HG03045 (cell line): ENCODE results near the gene FAU.
"Not testable (repeated sequence)": the region's sequence is repeated elsewhere in the genome, so short reads cannot be mapped to it uniquely, and the experiment has no call there.

Source experiments
- ATAC-seq: cut with Tn5 transposase; IDR thresholded peaks from one replicate; pipeline ENCODE4 v1.9.1; 2021; ENCODE audit warnings: mild to moderate bottlenecking, moderate library complexity; ENCODE audit not compliant: unreplicated experiment

The FAU gene

GRCh38 chr11:65124480-65125196 is 2.7 kb upstream of the FAU start:
- no peak for ATAC-seq

DNA sequence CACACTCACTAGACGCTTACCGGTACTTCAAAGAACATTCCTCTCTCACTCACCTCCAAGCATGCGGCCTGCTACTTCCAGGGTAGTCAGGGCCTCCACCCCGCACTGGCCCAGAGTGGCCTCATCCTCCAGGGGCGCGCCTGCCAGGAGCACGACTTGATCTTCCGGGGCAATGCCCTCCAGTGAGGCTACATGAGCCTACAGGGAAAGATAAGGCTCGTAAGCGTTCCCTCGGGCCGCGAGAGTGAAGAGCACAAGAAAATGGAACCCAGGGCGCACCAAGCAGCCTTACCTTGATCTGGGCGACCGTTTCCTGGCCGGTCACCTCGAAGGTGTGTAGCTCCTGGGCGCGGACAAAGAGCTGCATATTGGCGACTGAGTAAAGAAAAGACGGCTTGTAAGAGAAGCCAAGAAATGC is 478 bp downstream of the FAU start:
- no peak for ATAC-seq

- no peak for ATAC-seq
Observed at GRCh38 chr11:65120831-65121230, 1.1 kb downstream of the FAU start.

GRCh38 chr11:65119670-65119995 is 2.3 kb downstream of the FAU start:
- no peak for ATAC-seq

DNA sequence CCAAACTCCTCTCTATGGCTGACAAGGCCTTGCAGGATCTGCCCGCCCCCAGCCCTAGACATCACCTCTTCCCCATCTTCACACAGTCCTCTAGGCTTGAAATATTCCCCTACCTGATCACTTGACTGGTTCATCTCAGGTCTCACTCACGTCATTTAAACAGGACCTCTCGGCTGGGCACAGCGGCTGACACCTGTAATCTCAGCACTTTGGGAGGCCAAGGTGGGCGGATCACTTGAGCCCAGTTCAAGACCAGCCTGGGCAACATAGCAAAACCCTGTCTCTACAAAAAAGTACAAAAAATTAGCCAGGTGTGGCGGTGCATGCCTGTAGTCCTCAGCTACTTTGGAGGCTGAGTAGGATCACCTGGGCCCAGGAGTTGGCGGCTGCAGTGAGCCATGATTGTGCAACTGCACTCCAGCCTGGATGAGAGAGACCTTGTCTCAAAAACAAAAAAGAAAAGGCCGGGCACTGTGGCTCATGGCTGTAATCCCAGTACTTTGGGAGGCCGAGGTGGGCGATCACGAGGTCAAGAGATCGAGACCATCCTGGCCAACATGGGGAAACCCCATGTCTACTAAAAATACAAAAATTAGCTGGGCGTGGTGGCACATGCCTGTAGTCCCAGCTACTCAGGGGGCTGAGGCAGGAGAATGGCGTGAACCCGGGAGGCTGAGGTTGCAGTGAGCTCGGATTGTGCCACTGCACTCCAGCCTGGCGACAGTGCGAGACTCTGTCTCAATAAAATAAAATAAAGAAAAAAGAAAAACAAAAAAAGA is 2.9 kb downstream of the FAU start:
- ATAC-seq = not testable (repeated sequence)

GRCh38 chr11:65118097-65118837 is 3.7 kb downstream of the FAU start:
- no peak for ATAC-seq

GRCh38 chr11:65117206-65118096 is 4.5 kb downstream of the FAU start, which contains the start of gene ZNHIT2:
TSS of gene ZNHIT2 (minus strand) at chr11:65117701. CDS start at chr11:65117653, 48 bp downstream.
- ATAC-seq = peak; percentile 50

DNA sequence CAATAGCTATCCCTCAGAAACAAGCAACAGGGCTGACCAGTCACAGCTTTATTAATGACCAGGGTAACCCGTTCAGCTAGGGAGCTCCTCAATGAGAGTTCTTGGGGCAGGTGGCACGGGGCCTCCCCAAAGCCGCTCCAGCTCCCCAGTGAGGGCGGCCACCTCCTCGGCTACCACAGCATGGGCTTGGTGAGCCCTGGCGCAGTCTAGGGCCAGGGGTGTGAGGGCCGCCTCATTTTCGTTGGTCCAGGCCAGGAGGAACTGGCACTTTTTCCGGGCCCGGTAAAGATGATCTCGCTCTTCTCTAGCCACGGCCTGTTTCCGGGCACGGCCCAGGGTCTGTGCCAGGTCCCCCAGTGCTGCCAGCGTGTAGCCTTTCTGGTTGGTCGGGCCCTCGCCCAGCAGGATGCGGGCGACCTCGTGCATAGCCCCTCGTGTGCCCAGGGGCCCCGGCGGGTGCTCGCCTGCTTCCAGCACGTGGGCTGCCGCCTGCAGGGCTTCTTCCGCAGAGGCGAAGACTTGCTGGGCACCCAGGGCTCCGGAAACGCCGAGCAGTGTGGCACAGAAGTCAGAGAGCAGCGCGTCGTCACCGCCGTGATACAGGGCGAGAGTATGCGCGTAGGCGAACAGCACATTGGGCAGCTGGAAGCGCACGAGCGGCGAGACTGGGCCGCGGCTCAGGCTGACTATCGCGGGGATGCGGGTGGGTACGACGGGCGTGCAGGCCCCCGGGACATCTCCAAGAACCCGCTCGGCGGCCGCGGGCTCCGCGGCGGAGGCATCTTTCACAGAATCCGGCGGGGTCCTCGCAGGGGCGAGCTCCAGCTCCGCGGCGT is 5.3 kb downstream of the FAU start:
- ATAC-seq = no peak

DNA sequence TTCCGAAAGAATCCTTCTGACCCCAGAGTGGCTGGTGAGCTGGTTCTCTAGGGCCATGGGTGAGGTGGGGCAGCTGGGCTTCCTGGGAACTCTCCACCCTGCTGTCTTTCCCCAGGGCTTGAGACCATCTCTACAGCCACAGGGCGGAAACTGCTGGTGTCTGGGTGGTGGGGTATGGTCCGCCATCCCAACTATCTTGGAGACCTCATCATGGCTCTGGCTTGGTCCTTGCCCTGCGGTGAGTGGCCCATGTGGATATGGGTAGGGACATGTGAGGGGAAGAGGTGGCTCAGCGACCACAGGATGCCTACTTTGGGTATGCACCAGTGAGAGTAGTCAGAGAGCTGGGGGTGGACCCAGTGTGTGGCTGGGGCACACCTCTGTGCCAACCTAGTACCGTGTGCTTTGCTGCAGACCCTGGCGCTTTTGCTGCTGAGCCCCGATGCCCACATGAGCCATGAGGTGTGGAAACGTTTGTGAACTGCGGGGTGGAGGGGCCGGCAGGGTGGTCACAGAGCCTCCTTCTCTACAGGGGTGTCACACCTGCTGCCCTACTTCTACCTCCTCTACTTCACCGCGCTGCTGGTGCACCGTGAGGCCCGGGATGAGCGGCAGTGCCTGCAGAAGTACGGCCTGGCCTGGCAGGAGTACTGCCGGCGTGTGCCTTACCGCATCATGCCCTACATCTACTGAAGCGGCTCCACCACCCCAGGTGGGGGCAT is 6.4 kb downstream of the FAU start:
- ATAC-seq = no peak

GRCh38 chr11:65114538-65115171 is 7.3 kb downstream of the FAU start:
- ATAC-seq = no peak

- ATAC-seq = no peak
Observed at GRCh38 chr11:65113839-65114238, 8.1 kb downstream of the FAU start.

GRCh38 chr11:65113361-65113756 is 8.6 kb downstream of the FAU start:
- no peak for ATAC-seq

DNA sequence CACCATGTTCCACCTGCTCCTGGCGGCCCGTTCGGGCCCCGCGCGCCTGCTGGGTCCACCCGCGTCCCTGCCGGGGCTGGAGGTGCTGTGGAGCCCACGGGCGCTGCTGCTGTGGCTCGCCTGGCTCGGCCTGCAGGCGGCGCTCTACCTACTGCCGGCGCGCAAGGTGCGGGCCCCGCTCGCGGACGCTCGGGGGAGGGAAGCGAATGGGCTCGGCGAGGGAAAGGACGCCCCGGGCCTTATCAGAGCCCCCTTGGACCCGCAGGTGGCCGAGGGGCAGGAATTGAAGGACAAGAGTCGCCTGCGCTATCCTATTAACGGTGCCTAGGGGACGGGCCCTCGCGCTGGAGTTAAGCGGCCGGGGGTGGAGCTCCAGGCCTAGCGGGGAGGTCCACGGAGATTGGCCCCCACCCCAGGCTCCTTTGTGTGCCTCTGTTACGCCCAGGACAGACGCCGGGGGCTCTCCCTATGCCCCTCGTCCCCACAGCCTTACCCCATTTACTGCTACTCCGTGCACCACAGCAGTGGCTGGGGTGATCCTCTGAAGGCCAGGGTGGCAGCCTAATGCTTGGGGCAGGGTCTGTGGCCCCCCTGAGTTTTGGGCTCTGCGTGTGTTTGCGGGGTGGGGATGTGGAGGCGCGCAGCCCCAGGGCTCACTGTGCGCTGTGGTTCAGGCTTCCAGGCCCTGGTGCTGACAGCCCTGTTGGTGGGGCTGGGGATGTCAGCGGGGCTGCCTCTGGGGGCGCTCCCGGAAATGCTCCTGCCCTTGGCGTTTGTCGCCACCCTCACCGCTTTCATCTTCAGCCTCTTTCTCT is 9.2 kb downstream of the FAU start:
- peak; percentile 29 for ATAC-seq

DNA sequence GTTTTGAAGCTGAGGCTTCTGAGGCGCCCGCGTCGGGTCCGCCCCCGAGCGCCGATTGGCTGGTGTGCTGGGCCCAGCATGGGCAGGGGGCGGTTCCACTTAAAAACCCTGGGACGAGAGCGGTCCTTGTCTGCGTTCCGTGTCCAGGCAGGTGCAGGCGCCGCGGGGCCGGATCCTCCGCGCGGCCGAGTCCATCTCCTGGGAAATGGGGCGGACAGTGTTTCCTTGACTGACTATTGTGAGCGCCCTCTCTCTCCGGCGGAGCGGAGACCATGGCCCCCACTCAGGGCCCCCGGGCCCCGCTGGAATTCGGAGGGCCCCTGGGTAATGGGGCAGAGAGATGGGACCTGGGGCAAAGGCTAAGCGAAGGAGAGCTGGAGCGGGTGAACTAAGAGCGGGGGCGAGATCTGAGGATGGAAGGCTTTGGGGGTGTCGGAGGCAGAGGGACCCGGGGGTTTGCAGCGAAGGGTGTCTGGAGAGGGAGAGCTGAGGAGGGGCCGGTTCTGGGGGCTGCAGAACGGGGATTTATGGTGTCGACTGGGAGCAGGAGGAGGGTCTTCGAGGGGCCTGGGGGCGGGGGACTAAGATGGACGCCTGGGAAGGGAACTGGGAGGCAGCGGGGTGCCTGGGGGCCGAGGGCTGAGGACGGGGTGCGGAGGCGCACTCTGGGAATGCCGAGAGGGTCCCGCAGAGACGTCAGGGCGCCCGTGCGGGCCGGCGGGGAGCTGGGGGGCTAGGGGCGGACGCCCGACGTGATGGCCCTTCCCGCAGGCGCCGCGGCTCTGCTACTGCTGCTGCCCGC is 10.0 kb downstream of the FAU start, which contains the start of gene TM7SF2:
Gene TM7SF2, plus strand, starts transcription at position 129 of the 802 bp plus-strand sequence. Its CDS starts 144 bp downstream, at position 273.
- peak; percentile 56 for ATAC-seq

DNA sequence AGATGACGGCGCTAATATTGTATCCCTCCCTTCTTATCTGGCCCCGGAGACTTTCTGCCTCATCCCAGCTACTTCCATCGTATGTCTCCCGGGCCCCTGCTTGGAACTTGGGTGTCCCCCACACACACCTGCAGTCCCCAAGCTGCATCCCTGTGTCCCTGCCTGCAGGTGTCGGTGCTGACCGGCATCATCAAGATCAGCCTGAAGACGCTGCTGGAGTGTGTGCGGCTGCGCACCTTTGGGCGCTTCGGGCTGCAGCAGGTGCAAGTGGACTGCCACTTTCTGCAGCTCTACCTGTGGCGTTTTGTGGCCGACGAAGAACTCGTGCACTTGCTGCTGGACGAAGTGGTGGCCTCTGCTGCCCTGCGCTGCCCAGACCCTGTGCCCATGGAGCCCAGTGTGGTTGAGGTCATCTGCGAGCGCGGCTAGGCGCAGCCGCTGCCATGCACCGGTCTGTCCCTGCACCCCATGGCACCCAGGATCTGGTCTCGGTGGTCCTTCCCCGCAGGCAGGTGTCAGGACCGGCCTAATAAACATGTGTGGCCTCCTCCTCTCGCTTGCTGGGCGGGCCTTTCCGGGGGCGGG is 10.7 kb downstream of the FAU start:
- no peak for ATAC-seq

DNA sequence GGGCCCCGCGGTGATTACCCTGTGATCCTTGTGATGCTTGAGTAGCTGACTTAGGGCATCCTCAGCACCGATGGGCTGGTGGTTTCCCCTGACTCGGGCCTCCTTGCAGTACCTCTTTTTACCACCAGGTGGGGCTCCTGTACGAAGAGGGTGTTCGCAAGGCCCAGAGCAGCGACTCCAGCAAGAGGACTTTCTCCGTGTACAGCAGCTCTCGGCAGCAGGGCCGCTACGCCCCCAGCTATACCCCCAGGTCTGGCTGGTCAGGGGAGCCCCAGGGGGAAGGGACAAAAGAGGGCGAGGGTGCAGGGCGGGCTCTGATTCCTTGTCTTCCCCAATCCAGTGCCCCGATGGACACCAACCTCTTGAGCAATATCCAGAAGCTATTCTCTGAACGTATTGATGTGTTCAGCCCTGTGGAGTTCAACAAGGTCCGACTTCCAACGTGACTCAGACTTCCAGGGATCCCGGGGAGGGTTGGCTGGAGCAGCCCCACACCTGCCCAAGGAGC is 11.5 kb downstream of the FAU start:
- ATAC-seq = no peak
